ENCODE measurements around the gene PDE2A.

Gene PDE2A

DNA sequence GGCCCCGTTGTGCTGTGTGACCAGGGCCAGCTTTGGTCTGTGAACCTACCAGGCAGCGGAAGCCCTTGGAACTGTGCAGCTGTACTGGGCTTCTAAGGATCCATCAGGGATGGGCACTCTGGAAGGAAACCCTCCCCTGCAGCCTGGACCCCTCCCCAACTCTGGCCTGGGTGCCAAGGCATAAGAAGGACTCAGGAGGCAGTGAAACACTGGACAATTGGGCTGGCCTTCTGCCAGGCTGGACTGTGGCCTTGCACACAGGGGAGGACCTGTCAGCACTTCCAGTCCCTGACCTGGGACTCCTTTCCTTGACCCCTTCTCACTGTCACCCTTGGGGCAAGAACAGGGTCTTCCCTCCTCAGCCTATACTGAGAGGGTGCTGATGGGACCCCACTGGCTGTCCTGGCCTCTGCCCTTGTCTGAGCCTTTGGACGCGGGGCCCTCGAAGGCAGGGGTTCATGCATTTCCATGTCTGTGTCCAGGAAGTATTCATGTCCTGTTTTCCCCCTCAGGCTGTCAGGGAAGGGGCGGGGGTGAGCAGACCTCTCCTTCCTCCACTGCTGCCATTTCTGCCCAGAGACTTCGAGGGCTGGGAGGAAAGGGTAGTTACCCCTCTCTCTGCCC lies 39.6 kb downstream of the PDE2A start:
- DNase-seq: no peak

DNA sequence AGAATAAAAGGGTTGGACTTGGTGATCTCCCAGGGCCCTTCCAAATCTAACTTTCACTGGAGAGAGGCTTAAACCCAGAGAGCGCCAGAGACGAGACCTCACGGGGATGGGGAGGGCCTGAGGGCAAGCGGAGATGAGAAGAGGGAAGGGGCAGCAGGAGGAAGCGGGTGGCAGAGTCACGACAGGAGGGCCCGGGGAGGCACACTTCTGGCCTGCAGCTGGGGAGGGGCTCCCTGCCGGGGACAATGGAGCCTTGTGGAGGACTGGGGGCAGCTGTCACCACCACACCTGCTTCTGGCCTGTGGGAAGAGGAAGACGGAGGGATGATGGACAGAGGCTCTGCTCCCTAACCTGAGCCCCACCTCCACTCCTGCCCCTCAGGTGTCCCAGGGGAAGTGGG lies 40.2 kb downstream of the PDE2A start:
- no peak for DNase-seq

DNA sequence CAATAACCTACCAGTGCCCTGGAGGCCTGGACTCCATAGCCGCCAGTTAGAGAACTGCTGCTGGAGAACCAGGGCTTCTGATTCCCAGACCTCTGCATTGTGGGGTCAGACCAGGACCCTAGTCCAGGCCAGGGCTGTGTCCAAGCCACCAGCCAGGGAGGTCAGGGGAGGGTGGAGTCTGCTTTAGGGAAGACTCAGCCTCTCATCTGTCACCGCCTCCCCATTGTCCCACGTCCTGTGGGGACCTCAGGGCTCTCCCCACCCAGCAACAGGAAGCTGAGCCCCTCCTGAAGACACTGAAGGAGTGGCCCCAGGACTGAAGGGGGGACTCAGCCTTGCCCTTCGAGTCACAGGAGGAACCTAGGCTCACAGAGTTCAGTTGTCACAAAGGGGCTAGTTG lies 41.2 kb downstream of the PDE2A start:
- no peak for DNase-seq

DNA sequence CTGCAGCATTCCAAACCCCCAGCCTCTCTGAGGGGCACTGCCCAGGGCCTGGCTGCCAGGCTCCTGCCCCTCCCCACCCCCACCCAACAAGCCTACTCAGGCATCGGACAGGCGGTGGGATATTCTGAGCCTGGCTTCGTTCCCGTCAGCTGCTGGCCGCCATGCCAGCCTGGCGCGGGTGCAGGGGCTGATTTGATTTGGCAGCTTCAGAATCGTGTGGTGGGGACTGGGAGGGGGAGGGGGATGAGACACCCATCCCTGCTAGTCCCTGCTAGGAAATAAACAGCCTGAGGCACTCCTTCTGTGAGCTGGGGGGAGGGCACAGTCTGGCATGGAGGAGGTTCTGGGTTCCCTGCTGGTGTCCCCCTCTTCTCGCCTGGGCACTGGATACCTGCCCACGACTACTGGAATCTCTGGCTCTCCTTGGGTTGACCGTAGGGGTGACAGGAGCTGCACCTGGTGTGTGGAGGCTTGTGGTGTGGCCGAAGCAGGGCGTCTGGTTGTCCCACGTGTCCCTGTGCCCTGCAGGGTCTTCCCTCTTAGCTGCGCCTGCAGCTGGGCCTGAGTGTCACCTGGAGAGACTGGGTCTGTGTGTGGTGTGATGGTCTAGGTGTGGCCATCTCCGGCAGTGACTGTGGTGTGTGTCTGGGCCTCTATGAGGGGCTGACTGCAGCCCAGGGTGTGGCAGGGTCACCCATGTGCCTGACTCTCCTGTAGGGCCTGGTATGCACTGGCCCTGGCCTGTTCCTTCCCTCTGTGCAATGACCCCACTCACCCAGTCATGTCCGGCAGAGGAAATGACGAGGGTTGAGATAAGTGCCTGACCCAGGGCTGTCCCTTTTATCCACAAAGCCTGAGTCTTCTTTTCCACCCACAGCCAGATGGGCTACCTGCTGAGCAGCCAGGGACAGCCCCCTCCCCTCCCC lies 42.2 kb downstream of the PDE2A start:
- DNase-seq: no peak

DNA sequence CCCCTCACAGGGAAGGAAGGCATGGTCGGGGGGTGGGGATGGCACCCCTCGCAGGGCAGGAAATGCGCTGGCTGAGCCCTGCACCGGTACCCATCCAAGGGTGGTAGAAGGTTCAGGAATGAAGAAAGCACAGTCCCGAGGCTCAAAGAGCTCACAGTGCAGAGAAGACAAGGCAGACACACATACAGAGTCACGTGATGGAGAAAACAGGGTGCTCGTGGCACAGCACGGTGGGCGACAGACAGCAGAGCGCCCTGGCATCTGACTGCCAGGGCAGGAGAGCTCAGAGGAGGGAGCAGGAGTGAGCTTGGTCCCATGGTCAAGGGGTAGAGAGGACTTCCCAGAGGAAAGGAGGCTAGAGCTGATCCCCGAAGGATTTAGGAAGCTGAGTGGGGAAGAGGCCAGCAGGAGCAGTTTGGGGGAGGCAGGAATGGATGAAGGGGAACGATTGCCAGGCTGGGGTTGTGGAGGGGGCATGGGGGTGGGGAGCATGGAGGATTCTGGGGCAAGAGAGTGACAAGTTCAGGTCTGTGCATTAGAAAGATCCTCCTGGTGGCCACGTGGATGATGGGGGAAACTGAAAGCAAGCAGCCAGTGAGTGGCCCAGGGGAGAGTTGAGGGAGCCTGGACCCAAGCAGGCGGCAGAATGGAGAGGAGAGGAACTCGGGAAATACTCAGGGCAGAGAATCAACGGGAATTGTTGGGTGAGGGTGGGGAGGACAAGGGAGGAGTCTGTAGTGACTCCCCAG lies 43.9 kb downstream of the PDE2A start:
- no peak for DNase-seq

DNA sequence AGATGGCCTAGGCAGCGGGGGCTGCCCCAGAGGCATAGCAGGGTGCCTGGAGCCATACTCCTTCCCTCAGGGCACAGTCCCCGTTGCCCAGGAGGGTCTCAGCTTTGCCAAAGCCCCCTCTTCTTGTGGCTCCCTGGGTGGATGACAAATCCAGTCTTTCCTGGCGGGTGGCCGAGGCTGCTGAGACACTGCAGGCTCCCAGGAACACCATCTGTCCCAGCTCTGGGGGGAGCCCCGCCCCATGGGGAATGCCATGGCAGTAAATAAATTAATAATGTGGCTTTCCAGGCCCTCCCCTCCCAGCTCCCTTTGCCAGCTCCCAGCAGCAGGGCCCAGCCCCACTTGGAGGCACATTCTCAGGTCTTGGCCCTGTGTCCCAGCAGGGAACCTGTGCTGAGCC lies 45.0 kb downstream of the PDE2A start:
- DNase-seq: no peak

DNA sequence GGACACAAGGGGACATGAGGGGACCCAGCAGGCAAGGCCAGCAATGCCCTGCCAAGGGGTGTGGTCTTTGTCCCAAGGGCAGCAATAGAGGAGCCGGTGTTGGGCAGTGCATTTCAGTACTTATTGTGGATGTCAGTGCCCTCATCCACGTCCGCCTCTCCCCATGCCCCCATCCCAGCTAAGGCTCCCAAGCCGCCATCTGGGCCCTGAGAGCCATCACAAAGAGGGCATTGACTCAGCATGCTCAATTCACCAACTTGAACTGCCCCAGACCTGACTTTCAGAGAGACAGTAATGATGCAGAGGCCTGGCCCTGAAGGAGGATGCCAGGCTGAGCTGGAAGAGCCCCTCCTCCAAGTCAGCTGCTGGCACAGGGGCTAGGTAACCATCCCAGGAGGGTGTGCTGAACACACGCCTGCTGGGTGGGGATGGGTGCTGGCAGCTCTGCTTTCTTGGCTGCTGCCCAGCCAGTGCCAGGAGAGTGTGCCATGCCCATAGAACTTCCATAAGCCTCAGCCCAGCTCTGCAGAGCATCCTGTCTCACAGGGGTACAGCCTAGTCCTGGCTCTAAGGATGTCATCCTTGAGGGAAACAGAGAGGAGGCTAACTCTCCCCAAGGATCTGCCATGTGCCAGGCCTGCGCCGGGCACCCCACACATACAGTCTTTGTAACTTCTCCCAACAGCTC lies 46.5 kb downstream of the PDE2A start:
- DNase-seq: no peak

DNA sequence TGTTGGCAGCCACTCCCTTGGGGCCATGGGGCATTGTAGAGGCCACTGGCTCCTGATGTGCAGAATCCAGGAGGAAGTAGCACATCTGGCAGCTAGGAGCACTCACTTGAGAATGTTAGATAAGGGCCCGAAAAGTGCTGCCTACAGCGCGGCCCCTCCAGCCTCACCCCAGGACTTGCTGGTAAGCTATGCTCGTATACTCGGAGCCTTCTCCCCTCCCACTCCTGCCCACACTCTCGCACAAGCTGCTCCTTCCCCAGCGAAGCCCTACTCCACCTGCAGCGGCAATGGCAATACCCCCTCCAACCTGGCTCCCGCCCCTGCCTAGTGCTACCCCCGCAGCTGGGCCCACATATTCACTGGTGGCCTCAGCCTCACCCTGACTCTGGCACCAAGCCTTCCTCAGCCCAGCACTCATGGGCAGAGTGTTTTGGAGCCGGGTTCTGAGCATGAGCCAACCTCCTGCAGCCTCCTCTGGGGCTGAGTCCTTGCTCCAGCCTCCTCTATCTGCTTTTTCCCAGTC lies 47.7 kb downstream of the PDE2A start:
- DNase-seq: no peak

DNA sequence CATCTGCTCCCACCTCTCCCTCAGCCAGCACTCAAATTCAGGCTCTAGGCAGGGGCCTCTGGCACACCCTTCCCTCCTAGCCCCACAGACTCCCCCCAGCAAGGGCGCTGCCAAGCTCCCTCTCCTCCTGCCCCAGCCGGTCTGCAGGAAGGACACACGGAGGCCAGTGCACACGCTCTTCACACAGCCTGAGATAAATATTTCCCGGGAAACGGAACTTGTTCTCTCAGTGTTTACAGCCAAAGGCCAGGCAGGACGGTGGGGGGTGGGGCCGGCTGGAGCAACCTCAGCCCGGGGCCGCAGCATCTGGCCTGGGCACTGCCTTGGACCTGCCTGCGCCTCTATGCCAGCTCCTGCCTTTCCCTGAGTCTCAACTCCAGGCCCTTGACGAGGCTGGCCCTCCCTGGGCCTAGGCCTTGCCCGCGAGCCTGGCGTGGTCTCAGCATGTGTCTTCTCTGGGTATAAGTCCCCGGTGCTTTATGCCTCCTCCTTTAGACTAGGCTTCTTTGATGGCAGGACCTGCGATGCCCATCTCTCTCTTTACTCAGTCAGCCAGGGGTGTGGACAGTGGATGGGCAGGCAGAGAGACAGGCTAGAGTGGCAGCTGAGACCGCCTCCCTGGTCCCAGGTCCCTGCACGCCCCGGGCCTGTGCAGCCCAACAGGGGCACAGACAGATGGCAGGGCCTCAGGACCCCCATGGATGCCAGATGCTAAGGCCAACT lies 48.4 kb downstream of the PDE2A start:
- DNase-seq: no peak

DNA sequence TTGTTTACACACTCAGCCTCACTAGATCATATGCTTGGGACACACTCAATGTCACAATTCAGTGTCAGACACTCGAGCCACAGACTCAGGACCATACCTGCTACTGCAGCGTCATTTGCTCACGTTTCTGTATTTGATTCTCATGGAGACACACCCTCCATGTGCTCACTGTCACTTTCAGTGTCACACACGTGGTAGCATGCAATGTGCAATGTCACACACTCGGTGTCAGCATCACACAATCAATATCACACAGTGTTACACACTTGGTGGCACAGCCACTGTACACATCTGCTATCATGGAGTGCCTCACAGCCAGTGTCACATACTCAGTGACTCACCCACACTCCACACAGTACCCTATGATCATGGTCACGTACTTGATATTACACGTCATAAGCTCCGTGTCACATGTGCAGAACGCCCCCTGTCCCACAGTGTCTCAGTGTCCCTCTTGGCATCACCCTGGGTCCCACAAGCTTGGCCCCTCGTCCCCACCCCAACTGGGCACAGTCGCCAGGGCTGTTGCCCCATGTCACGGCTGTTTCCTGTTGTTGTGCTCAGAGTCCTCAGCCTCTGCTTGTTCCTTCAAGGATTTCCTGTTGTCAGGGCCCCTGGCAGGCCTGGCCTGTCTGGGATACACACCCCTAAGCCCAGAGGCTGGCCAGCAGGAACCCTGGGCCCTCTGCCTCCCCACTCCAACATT lies 49.6 kb downstream of the PDE2A start:
- no peak for DNase-seq

DNA sequence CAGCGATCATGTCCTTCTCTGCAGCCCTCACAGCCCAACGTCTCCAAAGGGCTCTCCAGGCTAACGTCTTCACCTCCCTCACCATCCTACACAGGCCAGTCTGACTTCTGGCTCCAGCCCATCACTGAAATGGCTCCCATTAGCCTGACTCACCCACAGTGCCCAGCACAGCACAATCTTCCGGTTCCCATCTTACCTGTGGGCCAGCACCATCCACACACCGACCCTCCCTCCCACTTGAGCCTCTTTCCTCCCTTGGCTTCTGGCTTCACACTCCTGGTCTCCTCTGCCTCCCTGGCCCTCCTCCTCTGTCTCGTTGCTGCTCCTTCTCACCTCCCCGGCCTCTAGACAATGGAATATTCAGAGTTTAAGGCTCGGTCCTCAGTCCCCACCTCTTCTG lies 51.2 kb downstream of the PDE2A start:
- DNase-seq: no peak

DNA sequence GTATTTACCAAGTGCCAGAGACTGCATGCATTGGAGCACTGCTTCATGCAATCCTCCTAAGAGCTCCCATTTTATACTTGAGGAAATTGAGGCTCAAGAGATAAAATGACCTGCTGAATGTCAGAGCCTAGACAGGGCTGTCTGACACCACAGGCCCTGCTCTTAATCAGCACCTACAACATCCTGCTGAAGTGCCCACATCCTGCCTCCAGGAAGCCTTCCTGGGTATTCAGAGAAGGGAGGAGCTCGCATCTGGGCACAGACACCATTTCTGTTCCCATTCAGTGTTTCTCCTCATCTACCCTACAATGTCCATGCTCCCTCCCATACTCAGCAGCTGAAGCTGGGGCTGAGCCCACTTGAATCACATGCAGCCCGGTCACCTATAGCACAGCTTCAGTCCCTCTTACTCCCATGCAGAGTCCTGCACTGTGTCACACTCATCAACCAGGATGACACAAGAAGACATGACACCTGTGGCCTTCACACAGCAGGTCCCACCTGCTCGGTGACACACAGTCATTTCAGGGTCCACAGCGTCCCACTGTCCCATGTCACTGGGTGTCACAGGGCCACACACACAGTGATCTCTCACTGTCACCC lies 53.1 kb downstream of the PDE2A start:
- no peak for DNase-seq

DNA sequence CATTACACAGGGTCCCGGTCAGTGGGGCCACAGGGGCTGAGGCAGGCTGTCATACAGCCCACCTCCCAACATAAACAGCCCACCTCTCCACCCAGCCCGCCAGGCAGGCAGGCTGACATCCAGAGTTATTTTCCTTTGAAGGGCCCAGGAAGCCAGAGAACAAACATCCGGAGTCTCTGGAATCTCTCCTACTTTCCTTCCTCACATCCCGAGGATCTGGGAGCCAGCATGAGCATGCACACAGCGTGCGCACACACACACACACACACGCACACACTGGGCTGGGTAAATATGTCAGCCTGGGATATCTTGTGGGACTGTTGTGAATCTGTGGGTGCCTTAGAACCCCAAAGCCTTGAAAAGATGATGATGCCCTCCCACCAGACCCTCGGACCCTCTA lies 55.4 kb downstream of the PDE2A start:
- no peak for DNase-seq

DNA sequence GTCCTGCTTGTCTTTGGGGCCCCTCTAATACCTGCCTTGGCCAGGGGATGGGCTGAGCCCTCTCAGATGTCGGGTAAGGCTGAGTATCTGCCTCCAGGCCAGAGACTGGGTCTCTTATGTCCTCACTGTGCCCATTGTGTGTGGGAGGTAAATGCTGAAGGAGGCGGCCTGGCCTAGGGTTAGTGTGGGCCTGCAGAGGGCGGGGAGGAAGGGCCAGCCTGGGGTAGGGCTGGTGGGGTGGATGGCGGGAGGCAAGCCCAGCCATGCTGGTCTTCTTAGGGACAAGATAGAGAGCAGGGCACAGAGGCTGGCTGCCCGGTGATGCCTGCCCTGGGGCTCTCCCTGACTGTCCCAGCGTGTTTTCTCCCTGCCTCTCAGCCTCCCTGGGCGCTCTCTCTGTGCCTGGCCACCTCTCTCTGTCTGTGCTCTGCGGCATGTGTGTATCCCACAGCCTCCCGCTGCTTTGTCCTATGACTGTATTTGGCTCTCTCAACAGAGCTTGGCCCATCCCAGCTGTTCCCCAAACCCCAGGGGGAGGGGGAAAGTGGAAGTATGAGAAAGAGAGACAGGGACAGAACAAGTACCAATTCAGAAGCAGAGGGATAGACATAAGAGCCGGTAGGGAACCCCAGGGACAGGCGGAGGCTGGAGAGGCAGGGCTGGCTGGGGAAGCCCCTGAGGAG lies 57.0 kb downstream of the PDE2A start:
- DNase-seq: no peak

DNA sequence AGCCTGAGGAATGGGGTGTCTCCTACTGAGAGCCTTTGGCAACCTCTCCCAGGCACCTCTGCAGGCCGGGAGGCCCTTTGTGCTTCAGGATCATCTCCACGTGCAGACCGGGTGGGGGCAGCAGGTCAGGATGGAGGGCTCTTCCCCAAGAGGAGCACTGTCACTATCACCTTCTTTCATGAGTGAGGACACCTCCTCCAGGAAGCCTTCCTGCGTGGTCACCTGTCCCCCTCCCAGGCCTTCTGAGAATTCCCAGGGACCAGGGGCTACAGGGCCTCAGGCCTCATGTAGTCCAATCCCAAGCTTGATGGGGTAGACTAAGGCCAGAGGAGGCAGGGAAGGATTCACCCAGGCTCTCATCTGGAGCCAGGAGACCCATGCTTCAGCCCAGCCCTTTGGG lies 57.6 kb downstream of the PDE2A start:
- DNase-seq: no peak

DNA sequence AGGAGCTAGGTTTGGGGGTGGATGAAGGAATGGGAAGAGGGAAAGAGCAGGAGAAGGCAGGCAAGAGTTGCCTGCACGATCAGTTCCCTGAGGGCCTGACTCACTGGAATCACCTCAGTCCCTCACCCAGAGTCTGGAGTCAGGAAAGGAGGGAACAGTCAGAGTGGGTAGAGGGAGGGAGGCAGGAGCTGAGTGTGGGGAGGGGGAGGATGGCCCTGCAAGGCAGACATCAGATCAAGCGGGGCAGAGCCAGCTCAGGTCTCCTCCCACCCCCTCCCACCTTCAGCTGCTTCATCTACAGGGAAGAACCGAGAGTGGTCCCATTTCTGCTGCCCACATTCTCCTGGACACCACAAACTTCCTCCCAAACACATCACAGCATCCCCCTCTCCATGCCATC lies 58.9 kb downstream of the PDE2A start:
- DNase-seq: no peak

DNA sequence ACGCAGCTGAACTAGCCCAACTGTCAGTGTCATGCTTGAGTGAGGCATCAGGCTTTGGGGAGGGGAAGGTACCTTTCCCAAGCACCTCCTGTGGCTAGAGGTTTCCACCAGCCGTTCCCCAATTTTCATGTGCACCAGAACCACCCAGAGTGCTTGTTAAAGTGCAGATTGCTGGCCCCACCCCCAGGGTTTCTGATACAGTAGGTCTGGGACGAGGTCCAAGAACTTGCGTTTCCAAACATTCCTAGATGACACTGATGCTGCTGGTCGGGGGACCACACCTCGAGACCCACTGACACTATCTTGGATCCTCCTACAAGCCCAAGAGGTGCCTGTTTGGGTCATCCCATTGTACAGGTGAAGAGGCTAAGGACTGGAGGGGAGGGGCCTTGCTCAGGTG lies 59.8 kb downstream of the PDE2A start:
- DNase-seq: no peak

DNA sequence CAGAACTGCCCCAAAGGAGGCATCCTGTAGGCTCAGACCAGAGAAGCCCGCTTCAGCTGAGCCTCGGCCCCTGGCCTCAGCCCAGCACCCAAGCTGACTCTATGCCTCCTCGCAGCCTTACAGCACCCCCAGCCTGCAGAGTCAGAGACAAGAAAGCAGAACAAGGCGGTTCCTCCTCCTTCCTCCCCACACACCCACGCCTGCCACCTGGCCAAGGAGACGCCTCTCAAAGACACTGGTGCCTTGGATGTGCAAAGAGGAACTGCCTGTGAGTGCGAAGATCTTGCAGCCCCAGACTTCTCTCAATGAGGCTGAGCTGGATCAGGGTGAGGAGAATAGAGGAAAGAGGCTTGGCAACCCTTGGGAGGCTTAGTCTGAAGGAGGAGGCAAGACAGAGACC lies 60.2 kb downstream of the PDE2A start:
- DNase-seq: no peak

DNA sequence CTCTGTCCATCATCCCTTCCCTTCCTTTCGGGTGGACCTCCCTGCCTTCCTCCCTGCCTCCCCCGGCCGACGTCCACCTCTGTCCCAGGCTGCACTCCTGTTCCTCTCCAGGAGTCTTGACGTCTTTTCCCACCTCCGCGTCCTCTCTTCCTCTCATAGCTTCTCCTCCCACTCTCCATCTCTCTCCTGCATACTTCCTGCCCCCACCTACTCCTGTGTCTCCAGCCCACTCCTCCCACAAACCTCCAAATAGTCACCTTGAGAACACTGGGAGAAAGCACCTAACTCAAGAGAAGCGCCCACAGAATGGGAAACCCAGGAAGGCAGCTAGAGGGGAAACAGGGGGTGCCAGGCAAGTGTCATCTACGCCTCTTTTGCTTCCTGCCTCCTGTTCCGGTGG lies 60.8 kb downstream of the PDE2A start:
- DNase-seq: no peak

DNA sequence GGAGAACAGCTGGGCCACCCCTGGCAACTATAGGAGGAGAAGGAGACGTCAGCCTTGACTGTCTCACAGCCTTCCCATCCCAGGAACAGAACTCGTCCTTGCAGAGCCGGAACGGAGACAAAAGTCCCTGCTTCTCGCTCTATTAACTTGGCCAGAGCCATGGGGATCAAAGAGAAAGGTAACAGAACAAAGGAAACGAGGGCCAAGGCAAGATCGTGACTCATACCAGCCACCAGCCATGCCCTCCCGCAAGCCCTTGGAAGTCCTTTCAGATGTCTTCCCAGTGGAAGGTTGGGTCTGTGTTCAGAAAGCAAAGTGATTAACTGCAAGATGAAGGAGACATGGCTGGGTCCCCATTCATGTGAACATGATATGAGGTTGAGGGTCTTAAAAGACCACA lies 64.7 kb downstream of the PDE2A start:
- DNase-seq: no peak

DNA sequence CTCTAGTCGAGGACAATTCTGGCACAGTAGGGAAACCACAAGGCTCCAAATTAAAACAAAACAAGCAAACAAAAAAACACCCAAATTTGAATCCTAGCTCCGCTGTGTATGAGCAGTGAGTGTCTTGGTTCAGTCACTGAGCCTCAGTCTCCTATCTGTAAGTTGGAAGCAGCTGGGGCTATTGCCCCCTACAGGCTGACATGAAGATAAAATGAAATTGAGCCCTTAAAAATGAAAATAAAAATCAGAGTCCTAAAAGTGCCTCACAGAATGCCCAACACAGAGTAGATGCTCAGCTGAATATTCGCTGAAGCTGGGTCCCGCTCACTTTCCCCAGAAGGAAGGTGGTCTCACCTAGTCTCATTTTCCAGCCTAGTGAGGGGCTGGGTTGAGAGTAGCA lies 65.2 kb downstream of the PDE2A start:
- no peak for DNase-seq

Measured in NCI-H1930 (cell line).